GM20000 (cell line): ENCODE data around the gene ZSWIM1.

ENCODE experiments used
- DNase-seq: peaks from one replicate; pipeline ENCODE4 v3.0.0; 2012; ENCODE audit warnings: low spot score
- TF ChIP-seq, protein P1 (sequence below): IDR thresholded peaks from 2 replicates; pipeline ENCODE4 v1.5.1; 2012; ENCODE audit warnings: mild to moderate bottlenecking, control low read depth; ENCODE audit errors: extremely low read depth, missing control alignments

ZSWIM1 gene

DNA sequence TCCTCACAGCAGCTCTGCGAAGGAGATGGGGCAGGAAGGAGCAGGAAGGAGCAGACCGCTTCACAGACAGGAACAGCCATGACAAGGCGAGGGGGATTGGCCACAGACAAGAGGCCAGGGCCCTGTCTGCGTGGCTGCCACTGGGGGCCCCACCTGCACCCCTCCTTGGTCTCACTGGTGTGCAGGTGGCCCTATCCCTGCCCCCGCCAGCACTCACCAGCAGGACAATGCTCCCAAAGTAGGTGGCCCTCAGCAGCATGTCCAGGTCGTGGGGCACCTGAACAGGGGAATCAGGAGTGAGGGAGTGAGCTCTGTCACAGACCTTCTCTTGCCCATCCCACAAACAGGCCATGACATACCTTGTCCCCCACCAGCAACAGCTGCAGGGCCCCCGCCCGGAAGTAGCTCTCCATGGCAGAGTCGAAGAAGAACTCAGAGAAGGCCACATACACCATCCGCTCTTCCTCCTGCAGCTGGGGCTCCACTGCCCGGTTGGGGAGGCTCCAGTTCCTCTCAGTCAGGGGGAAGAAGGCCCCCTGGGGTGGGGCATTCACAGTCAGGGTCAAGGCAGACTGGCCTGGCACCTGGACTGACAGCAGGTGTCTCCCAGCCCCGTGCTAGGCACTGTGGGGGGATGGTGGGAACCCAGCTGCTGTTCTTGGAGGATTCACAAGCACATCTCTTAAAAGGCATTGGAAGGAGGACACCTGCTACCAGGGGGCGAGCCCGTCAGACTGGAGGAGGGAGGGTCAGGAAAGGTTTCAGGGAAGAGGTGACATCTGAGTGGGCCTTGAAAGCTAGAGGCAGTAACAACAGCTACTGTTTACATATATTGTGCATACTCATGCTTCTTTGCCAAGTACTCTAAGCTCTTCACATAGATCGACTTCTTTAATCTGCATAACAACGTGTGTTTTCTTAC is 23.8 kb downstream of the ZSWIM1 start:
- no peak for DNase-seq
- TF ChIP-seq, protein P1, sequence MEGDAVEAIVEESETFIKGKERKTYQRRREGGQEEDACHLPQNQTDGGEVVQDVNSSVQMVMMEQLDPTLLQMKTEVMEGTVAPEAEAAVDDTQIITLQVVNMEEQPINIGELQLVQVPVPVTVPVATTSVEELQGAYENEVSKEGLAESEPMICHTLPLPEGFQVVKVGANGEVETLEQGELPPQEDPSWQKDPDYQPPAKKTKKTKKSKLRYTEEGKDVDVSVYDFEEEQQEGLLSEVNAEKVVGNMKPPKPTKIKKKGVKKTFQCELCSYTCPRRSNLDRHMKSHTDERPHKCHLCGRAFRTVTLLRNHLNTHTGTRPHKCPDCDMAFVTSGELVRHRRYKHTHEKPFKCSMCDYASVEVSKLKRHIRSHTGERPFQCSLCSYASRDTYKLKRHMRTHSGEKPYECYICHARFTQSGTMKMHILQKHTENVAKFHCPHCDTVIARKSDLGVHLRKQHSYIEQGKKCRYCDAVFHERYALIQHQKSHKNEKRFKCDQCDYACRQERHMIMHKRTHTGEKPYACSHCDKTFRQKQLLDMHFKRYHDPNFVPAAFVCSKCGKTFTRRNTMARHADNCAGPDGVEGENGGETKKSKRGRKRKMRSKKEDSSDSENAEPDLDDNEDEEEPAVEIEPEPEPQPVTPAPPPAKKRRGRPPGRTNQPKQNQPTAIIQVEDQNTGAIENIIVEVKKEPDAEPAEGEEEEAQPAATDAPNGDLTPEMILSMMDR, result no peak

DNA sequence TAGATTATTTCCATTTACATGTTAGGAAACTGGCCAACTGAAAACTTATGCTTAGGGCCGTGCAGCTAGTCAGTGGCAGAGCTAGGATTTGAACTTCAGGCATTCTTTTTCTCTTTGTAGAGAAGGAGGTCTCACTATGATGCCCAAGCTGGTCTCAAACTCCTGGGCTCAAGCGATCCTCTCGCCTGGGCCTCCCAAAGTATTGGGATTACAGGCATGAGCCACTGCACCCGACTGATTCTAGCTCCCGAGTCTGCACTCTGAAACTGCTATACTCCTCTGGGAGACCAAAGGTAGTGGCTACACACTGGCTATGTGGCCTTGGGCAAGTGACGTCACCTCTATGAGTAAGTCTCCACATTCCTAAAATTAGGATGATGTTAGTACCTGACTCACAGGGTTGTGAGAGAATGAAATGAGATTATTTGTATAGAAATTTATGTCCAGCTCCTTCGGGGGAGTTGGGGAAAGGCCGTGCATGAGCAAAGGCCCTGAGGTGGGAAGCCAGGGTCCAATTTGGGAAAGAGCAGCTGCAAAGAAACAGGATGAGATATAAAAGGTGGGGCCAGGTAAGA is 24.6 kb downstream of the ZSWIM1 start:
- TF ChIP-seq, protein P1, result no peak
- DNase-seq, result no peak

- TF ChIP-seq, protein P1, result no peak
- no peak for DNase-seq
Observed at GRCh38 chr20:45907219-45907948, 26.4 kb downstream of the ZSWIM1 start.

DNA sequence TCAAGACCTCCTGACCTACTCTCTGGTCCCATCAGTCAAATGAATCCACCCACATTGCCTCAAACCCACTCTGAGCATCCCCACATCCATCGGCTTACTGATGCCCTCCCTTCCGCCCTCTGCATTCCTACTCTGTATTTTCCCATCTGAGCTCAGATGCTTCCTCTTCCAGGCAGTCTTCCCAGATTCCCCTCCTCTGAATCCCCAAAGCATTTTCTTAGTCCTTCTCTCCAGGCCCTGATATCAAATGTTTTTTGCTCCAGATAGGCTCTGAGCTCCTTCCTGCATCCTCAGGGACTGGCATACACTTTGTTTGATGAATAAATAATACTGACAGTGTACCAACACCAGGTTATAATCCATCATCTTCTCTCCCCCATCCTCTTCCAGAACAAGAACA is 27.1 kb downstream of the ZSWIM1 start:
- no peak for DNase-seq
- TF ChIP-seq, protein P1, result no peak

DNA sequence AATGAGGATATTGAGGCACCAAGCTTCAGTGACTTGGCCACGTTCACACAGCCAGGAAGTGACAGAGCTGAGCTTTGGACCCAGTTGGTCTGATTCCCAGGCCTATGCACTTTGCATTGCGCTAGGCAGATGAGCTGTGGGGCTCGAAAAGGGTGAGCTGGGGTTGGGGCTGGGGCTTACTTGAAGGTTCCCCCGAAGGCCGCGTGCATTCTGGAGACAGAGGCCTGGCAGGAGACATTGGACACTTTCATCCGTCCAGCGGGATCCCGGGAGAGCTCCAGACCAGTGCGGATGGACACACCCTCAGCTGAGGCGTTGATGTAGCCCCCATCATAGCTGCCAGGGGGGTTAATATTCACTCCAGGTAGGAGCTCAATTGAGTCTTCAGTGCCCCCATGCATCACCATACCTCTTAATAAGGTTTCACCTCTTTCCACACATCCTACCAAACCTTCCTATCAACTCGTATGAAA is 28.3 kb downstream of the ZSWIM1 start:
- DNase-seq, result no peak
- TF ChIP-seq, protein P1, result no peak

GRCh38 chr20:45909817-45910669 is 29.0 kb downstream of the ZSWIM1 start:
- DNase-seq, result no peak
- TF ChIP-seq, protein P1, result no peak
